IMR-90 (cell line): ENCODE measurements around the gene S100A12. TPM values are rescaled to one million over a fixed set of nuclear protein-coding genes. Genes with fewer than 3 reads are reported as not detected.

Source experiments
- ATAC-seq: fragments of 200-7000 bp; cut with Tn5 transposase; 2 replicates; pipeline ENCODE4 v1.9.1; 2020; ENCODE audit warnings: low read depth, mild to moderate bottlenecking, moderate library complexity
- BruUV-seq: library from RNA; stranded (reverse); fragments of 400-500 nt; replicated peaks from 2 replicates; lab custom pipeline; 2021; lab: Mats Ljungman, UMichigan
- CTCF ChIA-PET: fragments of 300-600 bp; formaldehyde crosslinking; extraction: SDS; loops from one replicate; lab custom pipeline; 2021; ENCODE audit warnings: antibody characterized with exemption; lab: Yijun Ruan, JAX
- POLR2A ChIA-PET: fragments of 300-600 bp; sonication (Branson Sonifier 250); formaldehyde crosslinking; loops from one replicate; lab custom pipeline; 2022; ENCODE audit warnings: antibody characterized with exemption; ENCODE audit not compliant: unreplicated experiment; lab: Charles Lee
- DNase-seq: peaks from one replicate; pipeline ENCODE4 v3.0.0; 2013
- H2AFZ ChIP-seq: replicated peaks from 2 replicates; pipeline ENCODE3; 2013; ENCODE audit warnings: low read length, mild to moderate bottlenecking; ENCODE audit not compliant: poor library complexity
- H2AK5ac ChIP-seq: 2 replicates; pipeline ENCODE4 v1.6.1; 2013; ENCODE audit warnings: low read depth, low read length, inconsistent platforms
- H2AK9ac ChIP-seq: replicated peaks from 2 replicates; pipeline ENCODE3; 2013; ENCODE audit warnings: mild to moderate bottlenecking, low read depth, low read length, moderate library complexity; ENCODE audit not compliant: poor library complexity
- H2BK120ac ChIP-seq: 2 replicates; pipeline ENCODE4 v1.6.1; 2013; ENCODE audit warnings: low read depth, low read length, inconsistent platforms
- H2BK15ac ChIP-seq: 3 replicates; pipeline ENCODE4 v1.6.1; 2013; ENCODE audit warnings: low read depth, low read length, inconsistent platforms
- H2BK20ac ChIP-seq: 2 replicates; pipeline ENCODE4 v1.6.1; 2013; ENCODE audit warnings: low read depth, mild to moderate bottlenecking, inconsistent platforms, low read length, moderate library complexity
- H2BK5ac ChIP-seq: 2 replicates; pipeline ENCODE4 v1.6.1; 2013; ENCODE audit warnings: mild to moderate bottlenecking, low read depth, low read length, inconsistent platforms; ENCODE audit not compliant: poor library complexity, severe bottlenecking
- H3K14ac ChIP-seq: replicated peaks from 2 replicates; pipeline ENCODE4 v1.6.1; 2013; ENCODE audit warnings: low read depth, low read length, inconsistent platforms
- H3K18ac ChIP-seq: 2 replicates; pipeline ENCODE4 v1.6.1; 2013; ENCODE audit warnings: low read depth, low read length, control low read depth
- H3K23ac ChIP-seq: 2 replicates; pipeline ENCODE4 v1.6.1; 2013; ENCODE audit warnings: low read depth, low read length, inconsistent platforms
- H3K27ac ChIP-seq: 2 replicates; pipeline ENCODE4 v1.5.1; 2013; ENCODE audit warnings: mild to moderate bottlenecking, control low read depth, low read length; ENCODE audit not compliant: insufficient read depth
- H3K27me3 ChIP-seq: 2 replicates; pipeline ENCODE4 v1.6.1; 2013; ENCODE audit warnings: low read length; ENCODE audit not compliant: control insufficient read depth, insufficient read depth
- H3K36me3 ChIP-seq: 2 replicates; pipeline ENCODE4 v1.6.1; 2013; ENCODE audit warnings: low read length, mixed read lengths; ENCODE audit not compliant: control insufficient read depth, insufficient read depth
- H3K4ac ChIP-seq: 2 replicates; pipeline ENCODE4 v1.6.1; 2013; ENCODE audit warnings: low read depth, low read length, inconsistent platforms
- H3K4me1 ChIP-seq: 2 replicates; pipeline ENCODE4 v1.6.1; 2013; ENCODE audit warnings: low read length, mixed read lengths; ENCODE audit not compliant: control insufficient read depth, insufficient read depth
- H3K4me2 ChIP-seq: 2 replicates; pipeline ENCODE4 v1.6.1; 2013; ENCODE audit warnings: low read depth, mild to moderate bottlenecking, control low read depth, low read length, moderate library complexity
- H3K4me3 ChIP-seq: 2 replicates; pipeline ENCODE4 v1.5.1; 2013; ENCODE audit warnings: low read depth, mild to moderate bottlenecking, control low read depth, low read length, moderate library complexity; ENCODE audit not compliant: insufficient read depth
- H3K56ac ChIP-seq: 2 replicates; pipeline ENCODE4 v1.6.1; 2013; ENCODE audit warnings: low read length, inconsistent platforms; ENCODE audit not compliant: insufficient read depth; ENCODE audit errors: extremely low read depth
- H3K79me1 ChIP-seq, 2 experiments: 2 replicates each; pipeline ENCODE4 v1.6.1; 2013; ENCODE audit warnings: low read length in 2 of 2, inconsistent platforms in 1 of 2, low read depth in 1 of 2
- H3K9ac ChIP-seq: 2 replicates; pipeline ENCODE4 v1.6.1; 2013; ENCODE audit warnings: low read depth, low read length, control low read depth
- H3K9me1 ChIP-seq: 2 replicates; pipeline ENCODE4 v1.6.1; 2013; ENCODE audit warnings: low read length, inconsistent platforms; ENCODE audit not compliant: insufficient read depth
- H3K9me3 ChIP-seq: 2 replicates; pipeline ENCODE4 v1.6.1; 2013; ENCODE audit warnings: low read length; ENCODE audit not compliant: control insufficient read depth, insufficient read depth
- H4K20me1 ChIP-seq: 2 replicates; pipeline ENCODE4 v1.6.1; 2013; ENCODE audit warnings: low read length, inconsistent platforms; ENCODE audit not compliant: insufficient read depth
- H4K5ac ChIP-seq: 2 replicates; pipeline ENCODE4 v1.6.1; 2013; ENCODE audit warnings: mild to moderate bottlenecking, low read depth, low read length, control low read depth
- H4K8ac ChIP-seq, 2 experiments: 2 replicates each; pipeline ENCODE4 v1.6.1; 2013; ENCODE audit warnings: low read depth in 2 of 2, low read length in 2 of 2, control low read depth in 1 of 2, inconsistent platforms in 1 of 2
- H4K91ac ChIP-seq: 2 replicates; pipeline ENCODE4 v1.6.1; 2013; ENCODE audit warnings: low read depth, low read length, inconsistent platforms; ENCODE audit not compliant: insufficient read depth
- BHLHE40 ChIP-seq: fragments of 150-350 bp; IDR thresholded peaks from 2 replicates; pipeline ENCODE4 v1.6.1; 2016; ENCODE audit warnings: mild to moderate bottlenecking, low read depth, low read length
- CEBPB ChIP-seq: IDR thresholded peaks from 2 replicates; pipeline ENCODE4 v1.6.1; 2012; ENCODE audit warnings: low read depth, low read length, improper control_type of control experiment
- MAZ ChIP-seq: IDR thresholded peaks from 2 replicates; pipeline ENCODE4 v1.6.1; 2012; ENCODE audit warnings: low read depth, mild to moderate bottlenecking, low read length, improper control_type of control experiment, moderate library complexity, borderline replicate concordance
- POLR2A ChIP-seq: IDR thresholded peaks from 2 replicates; pipeline ENCODE4 v1.6.1; 2012; ENCODE audit warnings: mild to moderate bottlenecking, low read depth, low read length
- RCOR1 ChIP-seq: IDR thresholded peaks from 2 replicates; pipeline ENCODE4 v1.6.1; 2012; ENCODE audit warnings: mild to moderate bottlenecking, low read length, improper control_type of control experiment; ENCODE audit not compliant: insufficient replicate concordance
- WGBS, 2 experiments: methylation state at CpG; one replicate each; pipeline versions ENCODE4 v1.1.5 to v1.1.7; 2013; ENCODE audit warnings: missing lambda C conversion rate in 2 of 2; ENCODE audit not compliant: insufficient read length in 1 of 2; ENCODE audit errors: extremely low coverage in 2 of 2; 5-methylcytosine and 5-hydroxymethylcytosine counted together
- dilution Hi-C: fragments of 300-500 bp; cut with HindIII; formaldehyde crosslinking; loops from one replicate; pipeline ENCODE4 v1.14.3; 2018; ENCODE audit warnings: low sequenced_read_pairs; ENCODE audit not compliant: unreplicated experiment
- in situ Hi-C: fragments of 300-500 bp; cut with MboI; formaldehyde crosslinking; loops from 3 replicates; pipeline ENCODE4 v1.14.3; 2019; ENCODE audit warnings: low sequenced_read_pairs, inconsistent platforms, mixed read lengths
- intact Hi-C: fragments of 100-400 bp; cut with micrococcal nuclease; formaldehyde crosslinking; loops from 2 replicates; pipeline ENCODE4 v1.10.0; 2022
- polyA plus RNA-seq, 3 experiments: library from polyadenylated mRNA; depleted of rRNA; stranded (reverse); fragments of >200 nt; gene quantifications; 2 replicates each; pipeline ENCODE4 v1.2.3, GENCODE V29; 2012; ENCODE audit warnings: low replicate concordance in 1 of 3
- total RNA-seq: library from RNA; depleted of rRNA; stranded (reverse); fragments of >200 nt; gene quantifications from 2 replicates; pipeline ENCODE4 v1.2.3, GENCODE V29; 2012
- TF ChIP-seq, protein P1 (sequence below): fragments of 150-350 bp; IDR thresholded peaks from 2 replicates; pipeline ENCODE4 v1.6.1; 2016; ENCODE audit warnings: low read depth, mild to moderate bottlenecking, low read length, moderate library complexity, borderline replicate concordance

Gene S100A12
- total and polyA plus RNA-seq, 2 of the 4 experiments (the other 2 are of a cell fraction) = not detected

DNA sequence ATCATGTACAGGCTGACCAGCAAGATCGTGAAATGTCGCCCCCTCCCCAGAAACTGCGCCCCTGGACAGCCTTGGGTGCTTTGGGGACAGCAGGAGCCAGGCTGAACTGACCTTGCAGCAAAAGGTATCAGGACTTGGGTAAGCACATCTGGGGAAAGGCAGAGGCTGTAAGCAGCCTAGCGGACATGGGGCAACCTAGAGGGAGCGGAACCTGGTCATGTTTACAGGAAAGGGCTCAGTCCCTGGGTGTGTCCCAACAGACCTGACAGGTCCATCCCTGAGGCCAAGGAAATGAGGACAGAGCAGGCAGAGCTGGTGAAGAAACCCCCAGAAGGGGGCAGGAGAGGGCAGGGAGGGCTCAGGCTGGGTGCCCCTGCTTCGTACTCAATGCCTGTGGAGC lies 18.5 kb upstream of the S100A12 start:
- no peaks in the 10 kb centered on the region for H3K9me1 ChIP-seq
- H3K56ac ChIP-seq = no peak overlapping the region
- no peak overlapping the region for H3K18ac ChIP-seq
- DNase-seq (no peak), ATAC-seq (no peak)
- no peak overlapping the region for H3K4me2 ChIP-seq
- ChIA-PET POLR2A (no interaction called here), CTCF (no interaction called here)
- no peaks in the 10 kb centered on the region for H3K9me3 ChIP-seq
- H3K4ac ChIP-seq = no peak overlapping the region
- no peak overlapping the region for H3K4me3 ChIP-seq
- no peak overlapping the region for H2BK15ac ChIP-seq
- intact Hi-C loops = no loop called here
- no peak overlapping the region for H2AK5ac ChIP-seq
- no peaks in the 10 kb centered on the region for H4K20me1 ChIP-seq
- in situ Hi-C loops = no loop called here
- TF ChIP-seq MAZ = no peak
- no peak for TF ChIP-seq RCOR1
- TF ChIP-seq POLR2A = no peak
- TF ChIP-seq, protein P1, sequence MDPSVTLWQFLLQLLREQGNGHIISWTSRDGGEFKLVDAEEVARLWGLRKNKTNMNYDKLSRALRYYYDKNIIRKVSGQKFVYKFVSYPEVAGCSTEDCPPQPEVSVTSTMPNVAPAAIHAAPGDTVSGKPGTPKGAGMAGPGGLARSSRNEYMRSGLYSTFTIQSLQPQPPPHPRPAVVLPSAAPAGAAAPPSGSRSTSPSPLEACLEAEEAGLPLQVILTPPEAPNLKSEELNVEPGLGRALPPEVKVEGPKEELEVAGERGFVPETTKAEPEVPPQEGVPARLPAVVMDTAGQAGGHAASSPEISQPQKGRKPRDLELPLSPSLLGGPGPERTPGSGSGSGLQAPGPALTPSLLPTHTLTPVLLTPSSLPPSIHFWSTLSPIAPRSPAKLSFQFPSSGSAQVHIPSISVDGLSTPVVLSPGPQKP = no peak
- no peak for TF ChIP-seq CEBPB
- no peak for TF ChIP-seq BHLHE40
- no peak overlapping the region for H4K91ac ChIP-seq
- H3K14ac ChIP-seq = no peak overlapping the region
- H3K27me3 ChIP-seq = peaks cover 3% of the 10 kb centered on the region; the same call in 1 of the 2 replicates
- no peaks in the 10 kb centered on the region for H3K4me1 ChIP-seq
- no peaks in the 10 kb centered on the region for H3K36me3 ChIP-seq
- no peak overlapping the region for H4K8ac ChIP-seq
- H3K23ac ChIP-seq = no peak overlapping the region
- H4K5ac ChIP-seq = no peak overlapping the region
- no peak overlapping the region for H2AK9ac ChIP-seq
- H2AFZ ChIP-seq = no peak overlapping the region
- H3K9ac ChIP-seq = no peak overlapping the region
- no peak overlapping the region for H2BK120ac ChIP-seq
- dilution Hi-C loops = no loop called here
- no peak overlapping the region for H3K27ac ChIP-seq
- H2BK5ac ChIP-seq = no peak overlapping the region
- H2BK20ac ChIP-seq = no peak overlapping the region
- 0% methylated on average over 1 of the region's 6 CpGs; no CpG with 5 or more reads in 1 of the 2 experiments for whole genome bisulfite sequencing, 2 experiments
- no TSS peak for BruUV-seq
- H3K79me1 ChIP-seq = no peaks in the 10 kb centered on the region
